GM23338 (cell line): Measurements from ENCODE around the gene GRIA1. TPM values are rescaled to one million over a fixed set of nuclear protein-coding genes. Genes with fewer than 3 reads are reported as not detected.

Source experiments
- ATAC-seq: fragments of 200-7000 bp; cut with Tn5 transposase; 3 replicates; pipeline ENCODE4 v1.9.1; 2020
- DNase-seq: peaks from one replicate; pipeline ENCODE4 v3.0.0-alpha.2; 2015; ENCODE audit warnings: low spot score
- H2AFZ ChIP-seq: fragments of 200-600 bp; sonication (generic); 2 replicates; pipeline ENCODE4 v1.8.0; 2016; ENCODE audit warnings: antibody characterized with exemption, mild to moderate bottlenecking, moderate library complexity
- H3F3A ChIP-seq: fragments of 200-600 bp; sonication (generic); replicated peaks from 2 replicates; pipeline ENCODE4 v1.8.0; 2017; ENCODE audit warnings: antibody characterized with exemption, mixed run types, low read depth
- H3K27ac ChIP-seq: fragments of 200-600 bp; sonication (generic); 2 replicates; pipeline ENCODE4 v1.6.1; 2016; ENCODE audit warnings: low read depth
- H3K27me3 ChIP-seq: fragments of 200-600 bp; sonication (generic); 2 replicates; pipeline ENCODE4 v1.8.0; 2016; ENCODE audit warnings: mild to moderate bottlenecking, mixed run types, moderate library complexity; ENCODE audit not compliant: insufficient read depth
- H3K36me3 ChIP-seq: fragments of 200-600 bp; sonication (generic); 2 replicates; pipeline ENCODE4 v1.8.0; 2016; ENCODE audit warnings: mild to moderate bottlenecking; ENCODE audit not compliant: insufficient read depth
- H3K4me1 ChIP-seq: fragments of 200-600 bp; sonication (generic); 2 replicates; pipeline ENCODE4 v1.8.0; 2016; ENCODE audit warnings: mild to moderate bottlenecking, moderate library complexity; ENCODE audit not compliant: insufficient read depth
- H3K4me2 ChIP-seq: fragments of 200-600 bp; sonication (generic); 2 replicates; pipeline ENCODE4 v1.7.1; 2017; ENCODE audit warnings: mixed run types
- H3K4me3 ChIP-seq: fragments of 200-600 bp; sonication (generic); 2 replicates; pipeline ENCODE4 v1.6.1; 2016; ENCODE audit warnings: mixed run types
- H3K79me2 ChIP-seq: fragments of 200-600 bp; sonication (generic); replicated peaks from 2 replicates; pipeline ENCODE4 v1.8.0; 2017; ENCODE audit warnings: mild to moderate bottlenecking; ENCODE audit not compliant: insufficient read depth
- H3K9me2 ChIP-seq: fragments of 200-600 bp; sonication (generic); 2 replicates; pipeline ENCODE4 v1.8.0; 2017; ENCODE audit not compliant: insufficient read depth
- H4K20me1 ChIP-seq: fragments of 200-600 bp; sonication (generic); replicated peaks from 2 replicates; pipeline ENCODE4 v1.8.0; 2017; ENCODE audit warnings: mild to moderate bottlenecking; ENCODE audit not compliant: insufficient read depth
- H3K27ac Mint-ChIP-seq: 2 replicates; pipeline ENCODE4 v1.8.0; 2020; ENCODE audit warnings: inconsistent platforms, mild to moderate bottlenecking, moderate library complexity, mixed read lengths
- H3K27me3 Mint-ChIP-seq: 3 replicates; pipeline ENCODE4 v1.8.0; 2022; ENCODE audit warnings: low read depth, mild to moderate bottlenecking, moderate library complexity, mixed read lengths, inconsistent platforms; ENCODE audit not compliant: insufficient read depth, poor library complexity
- H3K36me3 Mint-ChIP-seq: 3 replicates; pipeline ENCODE4 v1.8.0; 2021; ENCODE audit warnings: low read depth, mild to moderate bottlenecking, inconsistent platforms, moderate library complexity, mixed read lengths
- H3K4me1 Mint-ChIP-seq: 3 replicates; pipeline ENCODE4 v1.8.0; 2020; ENCODE audit warnings: mild to moderate bottlenecking, inconsistent platforms, mixed read lengths
- H3K4me3 Mint-ChIP-seq: 3 replicates; pipeline ENCODE4 v1.8.0; 2021; ENCODE audit warnings: moderate library complexity, mild to moderate bottlenecking, inconsistent platforms, mixed read lengths
- H3K9me3 Mint-ChIP-seq: 3 replicates; pipeline ENCODE4 v1.8.0; 2020; ENCODE audit warnings: moderate library complexity, mild to moderate bottlenecking, inconsistent platforms, mixed read lengths
- CREB1 ChIP-seq: fragments of 250-450 bp; sonication (Bioruptor Pico); IDR thresholded peaks from 2 replicates; pipeline ENCODE4 v1.5.0; 2020; ENCODE audit warnings: low read depth, mild to moderate bottlenecking, moderate library complexity
- EZH2 ChIP-seq: fragments of 200-600 bp; sonication (generic); IDR thresholded peaks from one replicate; pipeline ENCODE4 v1.8.0; 2017; ENCODE audit warnings: antibody characterized with exemption, mild to moderate bottlenecking, low read depth; ENCODE audit not compliant: unreplicated experiment
- EZH2phosphoT487 ChIP-seq: fragments of 200-600 bp; sonication (generic); IDR thresholded peaks from one replicate; pipeline ENCODE4 v1.8.1; 2018; ENCODE audit warnings: antibody characterized with exemption; ENCODE audit not compliant: unreplicated experiment
- JUNB ChIP-seq: IDR thresholded peaks from one replicate; pipeline ENCODE4 v1.6.1; 2016; ENCODE audit warnings: antibody characterized with exemption; ENCODE audit not compliant: unreplicated experiment
- NANOG ChIP-seq: IDR thresholded peaks from 2 replicates; pipeline ENCODE4 v1.6.1; 2016; ENCODE audit warnings: antibody characterized with exemption, borderline replicate concordance
- POLR2AphosphoS5 ChIP-seq: IDR thresholded peaks from 2 replicates; pipeline ENCODE4 v1.6.1; 2016; ENCODE audit warnings: antibody characterized with exemption, low read depth
- STAT1 ChIP-seq: IDR thresholded peaks from one replicate; pipeline ENCODE4 v1.6.1; 2016; ENCODE audit warnings: antibody characterized with exemption; ENCODE audit not compliant: unreplicated experiment
- ZNF114 ChIP-seq: fragments of 250-450 bp; sonication (Bioruptor Pico); IDR thresholded peaks from 2 replicates; pipeline ENCODE4 v1.5.0; 2020; ENCODE audit warnings: mild to moderate bottlenecking, moderate library complexity
- ZNF331 ChIP-seq: fragments of 250-450 bp; sonication (Bioruptor Pico); IDR thresholded peaks from 2 replicates; pipeline ENCODE4 v1.5.0; 2020; ENCODE audit warnings: low read depth, mild to moderate bottlenecking, moderate library complexity
- polyA plus RNA-seq: library from polyadenylated mRNA; unstranded; fragments of >200 nt; fragmentation: Nextera tagmentation; extraction: Ambion mirVana; gene quantifications from 2 replicates; pipeline ENCODE4 v1.2.1, GENCODE V29; 2016
- total RNA-seq: library from RNA; depleted of rRNA; stranded (reverse); fragments of >200 nt; shearing (Covaris generic); gene quantifications from 2 replicates; pipeline ENCODE4 v1.2.3, GENCODE V29; 2014
- TF ChIP-seq, protein P1 (sequence below), 2 experiments: fragments of 200-600 bp in 1 of 2; sonication (generic) in 1 of 2; conservative IDR thresholded peaks; 2 replicates each; pipeline versions ENCODE4 v1.5.1 to v1.6.1; 2016 to 2017; ENCODE audit warnings: antibody characterized with exemption in 2 of 2, low read depth in 2 of 2, mild to moderate bottlenecking in 2 of 2, moderate library complexity in 1 of 2
- TF ChIP-seq, protein P2 (sequence below): IDR thresholded peaks from 2 replicates; pipeline ENCODE4 v1.6.1; 2016; ENCODE audit warnings: antibody characterized with exemption
- TF ChIP-seq, protein P3 (sequence below): fragments of 250-450 bp; sonication (Bioruptor Pico); IDR thresholded peaks from 2 replicates; pipeline ENCODE4 v1.5.0; 2020; ENCODE audit warnings: mild to moderate bottlenecking, moderate library complexity
- TF ChIP-seq, protein P4 (sequence below): IDR thresholded peaks from one replicate; pipeline ENCODE4 v1.6.1; 2018; ENCODE audit warnings: antibody characterized with exemption; ENCODE audit not compliant: unreplicated experiment

Gene GRIA1
- total and polyA plus RNA-seq, 2 experiments from 2014 or later = 1.0 to 1.7 TPM

DNA sequence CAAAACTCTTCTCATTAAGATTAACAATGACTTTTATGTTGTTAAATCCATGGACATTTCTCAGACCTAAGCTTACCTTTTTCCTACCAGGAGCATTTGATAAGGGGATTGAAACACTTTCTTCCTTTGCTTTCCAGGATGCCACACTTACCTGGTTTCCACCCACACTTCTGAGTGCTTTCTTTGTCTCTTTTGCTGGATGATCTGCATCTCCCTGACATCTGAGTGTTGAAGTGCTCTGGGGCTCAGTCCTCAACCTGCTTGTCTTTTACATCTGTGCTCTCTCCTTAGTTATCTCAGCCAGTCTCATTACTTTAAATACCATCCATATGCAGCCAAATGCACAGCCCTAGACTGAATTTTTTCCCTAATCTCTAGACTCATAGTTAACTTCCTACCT lies 22.9 kb upstream of the GRIA1 start:
- DNase-seq = no peak
- H3K79me2 ChIP-seq = no peaks in the 10 kb centered on the region
- H3K27ac ChIP-seq = no peak overlapping the region
- Mint-ChIP-seq H3K36me3 (no peaks in the 10 kb centered on the region; the same call in 2 of the 3 replicates), H3K27ac (no peak overlapping the region), H3K27me3 (no peaks in the 10 kb centered on the region), H3K4me1 (no peaks in the 10 kb centered on the region), H3K4me3 (no peak overlapping the region), H3K9me3 (peaks cover 4% of the 10 kb centered on the region; the same call in 1 of the 3 replicates)
- no peaks in the 10 kb centered on the region for H3K4me1 ChIP-seq
- H3K4me2 ChIP-seq = no peak overlapping the region
- ATAC-seq = no peak
- H3K9me2 ChIP-seq = peaks cover 9% of the 10 kb centered on the region; the same call in 1 of the 2 replicates
- H3F3A ChIP-seq = no peaks in the 10 kb centered on the region
- H3K4me3 ChIP-seq = no peak overlapping the region
- no peaks in the 10 kb centered on the region for H3K27me3 ChIP-seq
- no peak for TF ChIP-seq EZH2
- TF ChIP-seq CREB1 (CRISPR knock-in tag) = no peak
- no peak for TF ChIP-seq NANOG
- TF ChIP-seq ZNF331 = no peak
- TF ChIP-seq, protein P1, sequence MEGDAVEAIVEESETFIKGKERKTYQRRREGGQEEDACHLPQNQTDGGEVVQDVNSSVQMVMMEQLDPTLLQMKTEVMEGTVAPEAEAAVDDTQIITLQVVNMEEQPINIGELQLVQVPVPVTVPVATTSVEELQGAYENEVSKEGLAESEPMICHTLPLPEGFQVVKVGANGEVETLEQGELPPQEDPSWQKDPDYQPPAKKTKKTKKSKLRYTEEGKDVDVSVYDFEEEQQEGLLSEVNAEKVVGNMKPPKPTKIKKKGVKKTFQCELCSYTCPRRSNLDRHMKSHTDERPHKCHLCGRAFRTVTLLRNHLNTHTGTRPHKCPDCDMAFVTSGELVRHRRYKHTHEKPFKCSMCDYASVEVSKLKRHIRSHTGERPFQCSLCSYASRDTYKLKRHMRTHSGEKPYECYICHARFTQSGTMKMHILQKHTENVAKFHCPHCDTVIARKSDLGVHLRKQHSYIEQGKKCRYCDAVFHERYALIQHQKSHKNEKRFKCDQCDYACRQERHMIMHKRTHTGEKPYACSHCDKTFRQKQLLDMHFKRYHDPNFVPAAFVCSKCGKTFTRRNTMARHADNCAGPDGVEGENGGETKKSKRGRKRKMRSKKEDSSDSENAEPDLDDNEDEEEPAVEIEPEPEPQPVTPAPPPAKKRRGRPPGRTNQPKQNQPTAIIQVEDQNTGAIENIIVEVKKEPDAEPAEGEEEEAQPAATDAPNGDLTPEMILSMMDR (conservative IDR thresholded peaks at IDR 0.05; ENCODE audit: low read depth in 2 of 2) = no peak
- TF ChIP-seq, protein P2, sequence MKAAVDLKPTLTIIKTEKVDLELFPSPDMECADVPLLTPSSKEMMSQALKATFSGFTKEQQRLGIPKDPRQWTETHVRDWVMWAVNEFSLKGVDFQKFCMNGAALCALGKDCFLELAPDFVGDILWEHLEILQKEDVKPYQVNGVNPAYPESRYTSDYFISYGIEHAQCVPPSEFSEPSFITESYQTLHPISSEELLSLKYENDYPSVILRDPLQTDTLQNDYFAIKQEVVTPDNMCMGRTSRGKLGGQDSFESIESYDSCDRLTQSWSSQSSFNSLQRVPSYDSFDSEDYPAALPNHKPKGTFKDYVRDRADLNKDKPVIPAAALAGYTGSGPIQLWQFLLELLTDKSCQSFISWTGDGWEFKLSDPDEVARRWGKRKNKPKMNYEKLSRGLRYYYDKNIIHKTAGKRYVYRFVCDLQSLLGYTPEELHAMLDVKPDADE = no peak
- TF ChIP-seq ZNF114 = no peak
- TF ChIP-seq, protein P3, sequence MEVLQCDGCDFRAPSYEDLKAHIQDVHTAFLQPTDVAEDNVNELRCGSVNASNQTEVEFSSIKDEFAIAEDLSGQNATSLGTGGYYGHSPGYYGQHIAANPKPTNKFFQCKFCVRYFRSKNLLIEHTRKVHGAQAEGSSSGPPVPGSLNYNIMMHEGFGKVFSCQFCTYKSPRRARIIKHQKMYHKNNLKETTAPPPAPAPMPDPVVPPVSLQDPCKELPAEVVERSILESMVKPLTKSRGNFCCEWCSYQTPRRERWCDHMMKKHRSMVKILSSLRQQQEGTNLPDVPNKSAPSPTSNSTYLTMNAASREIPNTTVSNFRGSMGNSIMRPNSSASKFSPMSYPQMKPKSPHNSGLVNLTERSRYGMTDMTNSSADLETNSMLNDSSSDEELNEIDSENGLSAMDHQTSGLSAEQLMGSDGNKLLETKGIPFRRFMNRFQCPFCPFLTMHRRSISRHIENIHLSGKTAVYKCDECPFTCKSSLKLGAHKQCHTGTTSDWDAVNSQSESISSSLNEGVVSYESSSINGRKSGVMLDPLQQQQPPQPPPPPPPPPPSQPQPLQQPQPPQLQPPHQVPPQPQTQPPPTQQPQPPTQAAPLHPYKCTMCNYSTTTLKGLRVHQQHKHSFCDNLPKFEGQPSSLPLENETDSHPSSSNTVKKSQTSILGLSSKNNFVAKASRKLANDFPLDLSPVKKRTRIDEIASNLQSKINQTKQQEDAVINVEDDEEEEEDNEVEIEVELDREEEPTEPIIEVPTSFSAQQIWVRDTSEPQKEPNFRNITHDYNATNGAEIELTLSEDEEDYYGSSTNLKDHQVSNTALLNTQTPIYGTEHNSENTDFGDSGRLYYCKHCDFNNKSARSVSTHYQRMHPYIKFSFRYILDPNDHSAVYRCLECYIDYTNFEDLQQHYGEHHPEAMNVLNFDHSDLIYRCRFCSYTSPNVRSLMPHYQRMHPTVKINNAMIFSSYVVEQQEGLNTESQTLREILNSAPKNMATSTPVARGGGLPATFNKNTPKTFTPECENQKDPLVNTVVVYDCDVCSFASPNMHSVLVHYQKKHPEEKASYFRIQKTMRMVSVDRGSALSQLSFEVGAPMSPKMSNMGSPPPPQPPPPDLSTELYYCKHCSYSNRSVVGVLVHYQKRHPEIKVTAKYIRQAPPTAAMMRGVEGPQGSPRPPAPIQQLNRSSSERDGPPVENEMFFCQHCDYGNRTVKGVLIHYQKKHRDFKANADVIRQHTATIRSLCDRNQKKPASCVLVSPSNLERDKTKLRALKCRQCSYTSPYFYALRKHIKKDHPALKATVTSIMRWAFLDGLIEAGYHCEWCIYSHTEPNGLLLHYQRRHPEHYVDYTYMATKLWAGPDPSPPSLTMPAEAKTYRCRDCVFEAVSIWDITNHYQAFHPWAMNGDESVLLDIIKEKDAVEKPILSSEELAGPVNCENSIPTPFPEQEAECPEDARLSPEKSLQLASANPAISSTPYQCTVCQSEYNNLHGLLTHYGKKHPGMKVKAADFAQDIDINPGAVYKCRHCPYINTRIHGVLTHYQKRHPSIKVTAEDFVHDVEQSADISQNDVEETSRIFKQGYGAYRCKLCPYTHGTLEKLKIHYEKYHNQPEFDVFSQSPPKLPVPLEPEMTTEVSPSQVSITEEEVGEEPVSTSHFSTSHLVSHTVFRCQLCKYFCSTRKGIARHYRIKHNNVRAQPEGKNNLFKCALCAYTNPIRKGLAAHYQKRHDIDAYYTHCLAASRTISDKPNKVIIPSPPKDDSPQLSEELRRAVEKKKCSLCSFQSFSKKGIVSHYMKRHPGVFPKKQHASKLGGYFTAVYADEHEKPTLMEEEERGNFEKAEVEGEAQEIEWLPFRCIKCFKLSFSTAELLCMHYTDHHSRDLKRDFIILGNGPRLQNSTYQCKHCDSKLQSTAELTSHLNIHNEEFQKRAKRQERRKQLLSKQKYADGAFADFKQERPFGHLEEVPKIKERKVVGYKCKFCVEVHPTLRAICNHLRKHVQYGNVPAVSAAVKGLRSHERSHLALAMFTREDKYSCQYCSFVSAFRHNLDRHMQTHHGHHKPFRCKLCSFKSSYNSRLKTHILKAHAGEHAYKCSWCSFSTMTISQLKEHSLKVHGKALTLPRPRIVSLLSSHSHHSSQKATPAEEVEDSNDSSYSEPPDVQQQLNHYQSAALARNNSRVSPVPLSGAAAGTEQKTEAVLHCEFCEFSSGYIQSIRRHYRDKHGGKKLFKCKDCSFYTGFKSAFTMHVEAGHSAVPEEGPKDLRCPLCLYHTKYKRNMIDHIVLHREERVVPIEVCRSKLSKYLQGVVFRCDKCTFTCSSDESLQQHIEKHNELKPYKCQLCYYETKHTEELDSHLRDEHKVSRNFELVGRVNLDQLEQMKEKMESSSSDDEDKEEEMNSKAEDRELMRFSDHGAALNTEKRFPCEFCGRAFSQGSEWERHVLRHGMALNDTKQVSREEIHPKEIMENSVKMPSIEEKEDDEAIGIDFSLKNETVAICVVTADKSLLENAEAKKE (CRISPR knock-in tag) = no peak
- TF ChIP-seq STAT1 = no peak
- TF ChIP-seq POLR2AphosphoS5 = no peak
- TF ChIP-seq, protein P4, sequence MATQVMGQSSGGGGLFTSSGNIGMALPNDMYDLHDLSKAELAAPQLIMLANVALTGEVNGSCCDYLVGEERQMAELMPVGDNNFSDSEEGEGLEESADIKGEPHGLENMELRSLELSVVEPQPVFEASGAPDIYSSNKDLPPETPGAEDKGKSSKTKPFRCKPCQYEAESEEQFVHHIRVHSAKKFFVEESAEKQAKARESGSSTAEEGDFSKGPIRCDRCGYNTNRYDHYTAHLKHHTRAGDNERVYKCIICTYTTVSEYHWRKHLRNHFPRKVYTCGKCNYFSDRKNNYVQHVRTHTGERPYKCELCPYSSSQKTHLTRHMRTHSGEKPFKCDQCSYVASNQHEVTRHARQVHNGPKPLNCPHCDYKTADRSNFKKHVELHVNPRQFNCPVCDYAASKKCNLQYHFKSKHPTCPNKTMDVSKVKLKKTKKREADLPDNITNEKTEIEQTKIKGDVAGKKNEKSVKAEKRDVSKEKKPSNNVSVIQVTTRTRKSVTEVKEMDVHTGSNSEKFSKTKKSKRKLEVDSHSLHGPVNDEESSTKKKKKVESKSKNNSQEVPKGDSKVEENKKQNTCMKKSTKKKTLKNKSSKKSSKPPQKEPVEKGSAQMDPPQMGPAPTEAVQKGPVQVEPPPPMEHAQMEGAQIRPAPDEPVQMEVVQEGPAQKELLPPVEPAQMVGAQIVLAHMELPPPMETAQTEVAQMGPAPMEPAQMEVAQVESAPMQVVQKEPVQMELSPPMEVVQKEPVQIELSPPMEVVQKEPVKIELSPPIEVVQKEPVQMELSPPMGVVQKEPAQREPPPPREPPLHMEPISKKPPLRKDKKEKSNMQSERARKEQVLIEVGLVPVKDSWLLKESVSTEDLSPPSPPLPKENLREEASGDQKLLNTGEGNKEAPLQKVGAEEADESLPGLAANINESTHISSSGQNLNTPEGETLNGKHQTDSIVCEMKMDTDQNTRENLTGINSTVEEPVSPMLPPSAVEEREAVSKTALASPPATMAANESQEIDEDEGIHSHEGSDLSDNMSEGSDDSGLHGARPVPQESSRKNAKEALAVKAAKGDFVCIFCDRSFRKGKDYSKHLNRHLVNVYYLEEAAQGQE = no peak
- TF ChIP-seq EZH2phosphoT487 = no peak
- TF ChIP-seq JUNB = no peak
- no peaks in the 10 kb centered on the region for H4K20me1 ChIP-seq
- H2AFZ ChIP-seq = no peak overlapping the region
- H3K36me3 ChIP-seq = no peaks in the 10 kb centered on the region
